SKM-1 (cell line): ENCODE measurements around the gene NAPA.

ENCODE experiments used
- DNase-seq: peaks from one replicate; lab custom pipeline; 2025; ENCODE audit not compliant: unreplicated experiment; lab: John Stamatoyannopoulos, UW

The NAPA gene

DNA sequence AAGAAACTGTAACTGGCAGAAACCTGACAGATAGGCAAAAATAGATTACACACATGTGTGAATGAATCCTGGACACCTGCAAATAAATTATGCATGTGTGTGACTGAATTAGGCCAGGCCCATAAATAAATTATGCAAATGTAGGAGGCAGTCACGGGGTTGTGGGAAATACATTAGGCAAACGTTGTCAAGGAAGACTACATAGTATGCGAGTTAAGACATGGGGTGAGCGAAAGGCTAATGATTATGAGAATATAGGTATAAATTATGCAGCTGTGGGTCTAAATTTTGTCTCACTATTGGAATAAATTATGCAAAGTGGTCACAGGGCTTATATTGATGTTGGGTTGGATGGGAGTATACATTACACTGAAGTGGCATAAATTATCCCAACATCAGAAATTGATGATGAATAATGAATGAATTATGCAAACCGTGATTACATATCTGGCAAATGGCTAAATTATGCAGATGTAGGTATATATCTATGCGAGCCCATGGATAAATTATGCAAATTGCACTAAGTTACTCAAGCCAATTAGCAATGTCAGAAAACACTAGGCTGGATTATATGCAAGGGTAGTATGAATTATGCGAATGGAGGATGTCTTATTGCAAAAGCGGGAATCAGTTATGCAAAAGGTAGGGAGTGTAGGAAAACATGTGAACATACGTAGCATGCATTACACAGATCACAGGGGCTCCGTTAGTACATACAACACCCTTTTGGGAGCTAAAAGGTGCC lies 50.0 kb downstream of the NAPA start:
- no peak for DNase-seq

DNA sequence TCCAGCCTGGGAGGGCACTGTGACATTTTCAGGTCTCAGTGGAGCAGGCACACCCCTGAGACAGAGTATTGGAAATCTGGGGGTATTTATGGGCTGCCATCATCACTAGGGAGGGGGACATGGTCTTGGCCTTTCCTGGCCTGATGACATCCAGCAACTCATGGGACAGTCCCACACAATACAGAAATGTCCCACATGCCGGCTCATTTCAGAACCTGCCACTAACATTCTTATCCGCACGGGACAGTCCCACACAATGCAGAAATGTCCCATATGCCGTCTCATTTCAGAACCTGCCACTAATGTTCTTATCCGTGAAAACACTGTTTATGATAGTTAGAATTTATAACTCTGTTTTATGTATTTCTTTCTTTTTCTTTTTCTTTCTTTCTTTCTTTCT lies 53.0 kb downstream of the NAPA start:
- no peak for DNase-seq

DNA sequence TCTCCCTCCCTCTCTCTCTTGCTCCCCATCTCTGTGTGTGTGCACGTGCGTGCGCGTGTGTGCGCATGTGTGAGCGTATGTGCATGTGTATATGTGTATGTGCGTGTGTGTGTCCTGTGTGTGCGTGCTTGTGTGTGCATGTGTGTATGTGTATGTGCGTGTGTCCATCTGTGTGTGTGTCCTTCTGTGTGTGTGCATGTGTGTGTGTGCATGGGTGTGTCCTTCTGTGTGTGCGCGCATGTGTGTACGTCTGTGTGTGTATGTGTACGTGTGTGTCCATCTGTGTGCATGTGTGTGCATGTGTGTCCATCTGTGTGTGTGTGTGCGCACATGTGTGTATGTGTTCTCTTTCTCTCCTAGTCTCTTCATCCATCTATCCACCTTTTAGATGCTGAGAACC lies 55.4 kb downstream of the NAPA start:
- DNase-seq = no peak

DNA sequence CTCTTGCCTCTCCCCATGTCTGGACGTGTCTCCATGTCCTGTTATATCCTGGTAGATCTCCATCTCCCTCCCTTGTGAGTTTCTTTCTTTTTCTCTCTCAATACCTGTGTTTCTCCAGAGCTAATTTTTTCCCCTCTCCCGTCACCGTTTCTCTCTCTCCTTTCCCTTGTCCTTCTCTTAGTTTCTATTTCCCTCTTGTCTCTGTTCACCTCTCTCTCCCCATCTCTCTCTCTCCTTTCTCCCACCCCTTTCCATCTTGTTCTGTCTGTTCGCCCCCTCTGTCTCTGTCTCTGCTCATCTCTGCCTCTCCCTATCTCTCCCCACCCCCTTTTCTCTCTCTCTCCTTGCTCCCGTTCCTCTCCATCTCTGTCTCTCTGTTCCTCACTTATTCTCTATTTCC lies 56.2 kb downstream of the NAPA start:
- no peak for DNase-seq

DNA sequence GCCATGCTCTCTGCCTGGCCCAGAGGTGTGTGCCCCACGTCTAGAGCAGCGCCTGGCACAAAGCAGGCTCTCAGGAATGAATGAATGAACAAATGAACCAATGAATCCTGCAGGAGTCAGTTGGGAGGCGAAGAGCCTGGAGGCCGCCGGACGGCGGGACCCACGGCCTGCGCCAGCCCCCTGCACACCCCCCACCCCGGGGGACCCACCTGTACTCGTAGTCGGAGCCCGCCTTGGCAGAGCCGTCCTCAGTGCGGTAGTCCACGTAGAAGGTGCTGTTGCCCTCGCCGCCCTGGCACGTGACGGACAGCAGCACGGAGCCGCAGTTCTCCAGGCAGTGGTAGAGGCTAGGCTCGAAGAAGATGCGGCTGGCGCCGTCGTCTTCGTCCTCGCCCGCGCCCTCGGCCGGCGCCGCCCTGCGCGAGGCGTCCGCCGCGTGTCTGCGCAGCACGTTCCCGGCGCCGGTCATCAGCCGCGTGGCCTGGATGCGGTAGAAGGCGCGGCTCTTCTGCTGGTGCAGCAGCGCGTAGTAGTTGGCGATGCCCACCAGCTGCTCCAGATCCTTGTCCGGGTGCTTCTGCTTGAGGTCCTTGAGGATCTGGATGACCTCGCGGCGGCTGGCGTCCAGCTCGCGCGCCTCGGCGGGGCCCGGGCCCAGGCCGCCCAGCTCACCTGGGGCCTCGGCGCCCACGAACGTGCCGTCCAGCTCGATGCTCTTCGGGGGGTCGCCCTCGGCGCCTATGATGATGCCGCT lies 58.0 kb downstream of the NAPA start:
- no peak for DNase-seq

DNA sequence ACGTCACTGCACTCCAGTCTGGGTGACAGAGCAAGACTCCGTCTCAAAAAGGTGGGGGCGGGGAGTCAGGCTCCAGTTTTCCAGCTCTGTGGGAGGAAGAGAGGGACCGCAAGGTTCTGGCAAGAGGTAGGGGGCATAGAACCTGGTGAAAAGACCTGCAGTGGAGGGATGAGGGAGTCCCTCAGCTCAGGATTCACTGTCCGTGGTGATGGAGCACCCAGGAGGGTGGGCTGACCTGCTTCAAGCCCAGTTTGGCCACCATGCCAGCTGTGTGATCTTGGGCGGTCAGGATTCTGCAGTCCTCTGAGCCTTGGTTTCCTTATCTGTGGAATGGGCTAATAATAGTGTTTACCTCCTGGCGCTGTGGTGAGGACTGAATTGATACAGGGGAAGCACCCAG lies 64.4 kb downstream of the NAPA start:
- no peak for DNase-seq

DNA sequence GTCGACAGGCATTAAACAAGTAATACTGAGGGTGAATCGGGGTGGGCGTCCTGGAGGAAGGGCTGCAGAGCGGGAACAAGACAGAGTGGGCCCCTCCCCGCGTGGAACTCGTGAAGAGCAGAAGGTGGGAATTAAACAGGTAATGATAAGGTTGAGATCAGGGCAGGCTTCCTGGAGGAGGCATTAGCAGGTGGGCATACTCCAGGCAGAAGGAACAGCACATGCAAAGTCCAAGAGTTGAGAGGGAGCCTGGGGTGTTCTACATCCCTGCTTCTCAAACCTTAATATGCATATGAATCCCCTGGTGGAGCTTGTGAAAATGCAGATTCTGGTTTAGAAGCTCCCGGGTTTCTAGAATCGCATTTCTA lies 66.5 kb downstream of the NAPA start:
- no peak for DNase-seq

DNA sequence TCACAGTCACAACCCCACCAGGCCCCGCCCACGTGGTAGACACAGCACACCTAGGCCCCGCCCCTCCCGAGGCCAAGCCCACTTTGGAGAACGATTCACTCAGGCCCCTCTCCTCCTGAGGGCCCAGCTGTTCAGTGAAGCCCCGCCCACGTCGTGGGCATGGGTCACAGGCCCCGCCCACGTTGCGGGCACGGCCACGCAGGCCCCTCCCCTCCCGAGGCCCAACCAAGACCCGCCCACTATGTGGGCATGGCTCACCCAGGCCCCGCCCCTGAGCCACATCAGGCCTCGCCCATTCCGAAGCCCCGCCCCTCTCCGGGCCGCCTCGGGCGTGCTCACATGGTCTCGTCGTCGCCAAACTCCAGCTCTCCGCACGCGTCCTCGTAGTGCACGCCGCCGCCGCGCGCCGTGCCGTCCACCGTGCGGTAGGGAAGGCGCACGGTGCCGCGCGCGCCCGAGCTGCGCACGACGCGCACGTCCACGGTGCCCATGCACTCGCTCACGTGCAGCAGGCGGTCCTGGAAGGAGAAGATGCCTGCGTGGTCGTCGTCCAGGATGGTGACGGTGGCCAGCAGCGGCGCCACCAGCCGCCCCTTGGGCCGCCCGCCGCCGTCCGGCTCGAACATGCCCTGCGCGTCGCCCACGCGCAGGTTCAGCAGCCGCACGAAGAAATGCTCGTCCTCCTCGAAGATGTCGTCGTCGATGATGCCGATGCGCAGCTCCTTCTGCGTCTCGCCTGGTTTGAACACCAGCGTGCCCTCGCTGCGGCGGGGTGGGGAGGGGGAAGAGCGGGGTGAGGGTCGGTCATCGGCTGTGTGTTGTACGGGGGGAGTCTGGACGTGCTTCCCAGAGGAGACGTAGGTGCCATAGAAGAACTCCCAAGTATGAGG lies 67.1 kb downstream of the NAPA start:
- DNase-seq = no peak

DNA sequence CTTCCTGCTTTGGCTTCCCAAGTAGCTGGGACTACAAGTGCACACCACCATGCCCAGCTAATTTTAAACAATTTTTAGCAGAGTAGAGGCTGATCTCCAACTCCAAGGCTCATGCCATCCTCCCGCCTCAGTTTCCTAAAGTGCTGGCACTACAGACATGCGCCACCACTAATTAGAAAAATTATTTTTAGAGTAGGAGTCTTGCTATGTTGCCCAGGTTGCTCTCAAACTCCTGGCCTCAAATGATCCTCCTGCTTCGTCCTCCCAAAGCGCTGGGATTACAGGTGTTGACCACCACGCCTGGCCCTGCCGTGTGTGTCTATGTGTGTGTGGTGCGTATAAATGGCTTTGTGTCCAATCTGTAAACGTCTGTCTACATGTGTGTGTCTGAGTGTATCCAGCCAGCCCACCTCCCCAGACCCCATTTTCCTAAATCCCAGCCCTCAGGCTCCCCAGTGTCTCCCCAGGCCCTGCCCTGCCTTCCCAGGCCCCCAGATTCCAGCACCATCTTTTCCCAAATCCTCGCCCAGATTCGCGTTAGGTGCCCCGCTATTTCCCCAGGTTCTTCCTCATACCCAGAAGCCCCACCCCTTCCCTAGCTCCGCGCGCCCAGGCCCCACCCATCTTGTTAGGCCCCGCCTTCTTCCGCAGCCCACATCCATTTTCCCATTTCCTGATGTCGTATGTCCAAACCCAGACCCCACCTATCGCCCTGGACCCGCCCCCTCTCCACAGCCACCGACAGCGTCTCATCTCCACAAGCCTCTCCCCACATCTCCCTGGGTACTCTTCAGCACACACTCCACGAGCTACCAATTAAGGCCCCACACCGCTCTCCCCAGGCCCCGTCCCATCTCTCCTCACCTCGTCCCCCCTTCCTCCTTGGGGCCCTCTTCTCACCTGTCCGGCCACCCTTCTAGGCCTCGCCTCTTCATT lies 68.1 kb downstream of the NAPA start:
- no peak for DNase-seq

DNA sequence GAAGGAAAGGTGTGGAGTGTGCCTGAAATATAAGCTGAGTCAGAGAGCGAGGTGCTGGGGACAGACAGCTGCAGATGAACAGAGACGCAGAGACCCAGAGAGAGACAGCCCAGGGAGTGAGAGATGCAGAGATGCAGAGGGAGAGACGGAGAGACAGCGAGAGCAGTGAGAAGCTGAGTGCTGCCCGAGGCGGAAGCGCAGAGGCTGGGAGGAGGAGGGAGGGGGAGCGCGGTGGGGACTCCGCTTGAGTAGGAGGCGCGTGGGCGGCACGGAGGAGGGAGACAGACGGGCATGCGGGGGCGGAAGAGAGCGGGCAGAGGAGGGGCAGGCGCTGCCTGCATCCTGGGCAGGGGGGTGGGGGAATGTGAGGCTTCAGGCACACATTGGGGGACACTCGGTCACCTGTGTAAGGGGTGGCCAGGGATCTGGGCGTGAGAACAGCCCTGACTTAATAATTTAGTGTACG lies 68.9 kb downstream of the NAPA start:
- no peak for DNase-seq

DNA sequence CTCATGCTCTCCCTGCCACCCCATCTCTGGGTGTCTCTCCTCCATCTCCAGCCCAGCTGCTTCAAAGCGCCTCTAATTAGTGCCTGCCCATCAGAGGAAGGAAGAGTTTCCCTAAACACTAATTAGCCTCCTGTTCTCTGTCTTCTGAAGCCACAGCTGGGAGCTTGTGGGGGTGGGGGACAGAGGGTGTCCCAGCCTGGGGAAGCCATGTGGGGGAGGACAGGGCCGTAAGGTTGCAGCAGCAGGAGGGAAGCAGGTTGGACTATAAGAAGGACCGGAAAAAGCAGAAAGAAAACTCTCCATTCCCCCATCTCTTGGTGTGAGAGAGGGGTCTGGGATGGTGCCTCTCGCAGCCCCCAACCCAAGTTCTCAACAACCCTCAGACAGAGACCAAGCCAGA lies 69.3 kb downstream of the NAPA start:
- DNase-seq = no peak

DNA sequence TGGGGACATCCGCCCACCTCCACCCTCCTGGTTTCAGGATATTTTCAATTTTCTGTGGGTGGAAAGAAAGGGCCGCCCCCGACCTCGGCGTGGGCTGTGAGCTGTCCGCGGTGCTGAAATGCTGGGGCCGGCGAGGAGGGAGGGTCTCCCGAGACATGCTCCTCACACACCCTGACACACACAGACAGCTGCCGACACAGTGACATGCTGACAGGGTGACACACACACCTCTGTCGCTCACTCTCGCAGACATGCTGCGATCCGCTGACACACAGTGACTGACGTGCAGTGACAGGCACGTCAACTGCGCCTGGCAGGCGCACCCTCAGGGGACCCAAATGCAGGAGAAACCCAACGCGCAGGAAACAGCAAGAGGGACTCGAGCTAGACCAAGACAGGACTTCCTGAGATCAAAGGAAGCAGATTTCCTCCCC lies 70.5 kb downstream of the NAPA start:
- no peak for DNase-seq

DNA sequence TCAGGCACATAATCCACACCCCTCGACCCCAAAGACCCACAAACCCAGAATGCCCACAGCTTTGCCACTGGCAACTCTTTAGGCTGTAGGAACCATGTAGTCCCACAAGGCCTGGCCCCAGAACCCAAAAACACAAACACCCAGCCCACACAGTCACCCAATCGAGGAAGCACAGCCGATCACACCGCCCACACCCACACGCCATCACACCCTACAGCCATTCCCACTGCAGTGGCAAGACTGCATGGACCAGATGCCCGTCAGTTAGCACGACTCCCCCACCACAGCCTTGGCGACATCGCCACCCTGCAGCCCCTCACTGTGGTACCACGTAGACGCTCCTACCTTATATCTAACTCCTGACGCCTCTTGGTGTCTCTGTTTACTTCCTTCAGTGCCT lies 71.5 kb downstream of the NAPA start:
- no peak for DNase-seq

DNA sequence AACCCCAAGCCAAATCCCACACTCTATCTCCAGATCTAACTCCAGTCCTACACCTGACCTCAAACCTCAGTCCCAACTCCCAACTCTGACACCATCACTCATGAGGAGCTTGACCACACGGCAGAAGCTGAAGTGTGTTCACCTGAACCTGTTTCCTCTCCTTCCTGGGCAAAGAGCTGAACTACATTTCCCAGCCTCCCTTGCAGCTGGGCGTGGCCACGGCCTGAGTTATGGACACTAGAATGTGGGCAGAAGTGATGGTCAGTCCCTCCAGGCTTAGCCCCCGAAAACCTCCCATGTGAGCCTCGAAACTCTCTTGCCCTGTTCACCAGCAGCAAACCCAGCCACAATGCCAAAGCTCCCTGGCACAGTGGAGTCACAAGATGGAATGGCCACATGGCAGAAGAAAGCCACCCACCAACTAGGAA lies 76.1 kb downstream of the NAPA start:
- DNase-seq = no peak
